GM13976 (cell line): Measurements from ENCODE around the gene TMEM244.

Experiments used
- DNase-seq: peaks from one replicate; pipeline ENCODE4 v3.0.0; 2012; ENCODE audit warnings: low spot score
- in situ Hi-C: fragments of 300-500 bp; cut with MboI; formaldehyde crosslinking; loops from one replicate; pipeline ENCODE4 v1.12.0; 2022; ENCODE audit warnings: low sequenced_read_pairs, mixed read lengths, inconsistent platforms; ENCODE audit not compliant: unreplicated experiment
- TF ChIP-seq, protein P1 (sequence below): IDR thresholded peaks from 2 replicates; pipeline ENCODE4 v1.5.1; 2012; ENCODE audit warnings: borderline replicate concordance, mild to moderate bottlenecking; ENCODE audit not compliant: insufficient read depth; ENCODE audit errors: extremely low read depth, missing control alignments, control extremely low read depth

Gene TMEM244

GRCh38 chr6:129801909-129802308, 59.2 kb downstream of the TMEM244 start:
- in situ Hi-C loops, result no loop called here
- no peak for DNase-seq
- TF ChIP-seq, protein P1, sequence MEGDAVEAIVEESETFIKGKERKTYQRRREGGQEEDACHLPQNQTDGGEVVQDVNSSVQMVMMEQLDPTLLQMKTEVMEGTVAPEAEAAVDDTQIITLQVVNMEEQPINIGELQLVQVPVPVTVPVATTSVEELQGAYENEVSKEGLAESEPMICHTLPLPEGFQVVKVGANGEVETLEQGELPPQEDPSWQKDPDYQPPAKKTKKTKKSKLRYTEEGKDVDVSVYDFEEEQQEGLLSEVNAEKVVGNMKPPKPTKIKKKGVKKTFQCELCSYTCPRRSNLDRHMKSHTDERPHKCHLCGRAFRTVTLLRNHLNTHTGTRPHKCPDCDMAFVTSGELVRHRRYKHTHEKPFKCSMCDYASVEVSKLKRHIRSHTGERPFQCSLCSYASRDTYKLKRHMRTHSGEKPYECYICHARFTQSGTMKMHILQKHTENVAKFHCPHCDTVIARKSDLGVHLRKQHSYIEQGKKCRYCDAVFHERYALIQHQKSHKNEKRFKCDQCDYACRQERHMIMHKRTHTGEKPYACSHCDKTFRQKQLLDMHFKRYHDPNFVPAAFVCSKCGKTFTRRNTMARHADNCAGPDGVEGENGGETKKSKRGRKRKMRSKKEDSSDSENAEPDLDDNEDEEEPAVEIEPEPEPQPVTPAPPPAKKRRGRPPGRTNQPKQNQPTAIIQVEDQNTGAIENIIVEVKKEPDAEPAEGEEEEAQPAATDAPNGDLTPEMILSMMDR, result no peak

- TF ChIP-seq, protein P1, result no peak
- in situ Hi-C loops, result no loop called here
- no peak for DNase-seq
These were observed 65.9 kb downstream of the TMEM244 start for GRCh38 chr6:129795261-129795660.

- TF ChIP-seq, protein P1, result no peak
- no peak for DNase-seq
- in situ Hi-C loops, result no loop called here
These were observed 67.7 kb downstream of the TMEM244 start for GRCh38 chr6:129793447-129793846.

DNA sequence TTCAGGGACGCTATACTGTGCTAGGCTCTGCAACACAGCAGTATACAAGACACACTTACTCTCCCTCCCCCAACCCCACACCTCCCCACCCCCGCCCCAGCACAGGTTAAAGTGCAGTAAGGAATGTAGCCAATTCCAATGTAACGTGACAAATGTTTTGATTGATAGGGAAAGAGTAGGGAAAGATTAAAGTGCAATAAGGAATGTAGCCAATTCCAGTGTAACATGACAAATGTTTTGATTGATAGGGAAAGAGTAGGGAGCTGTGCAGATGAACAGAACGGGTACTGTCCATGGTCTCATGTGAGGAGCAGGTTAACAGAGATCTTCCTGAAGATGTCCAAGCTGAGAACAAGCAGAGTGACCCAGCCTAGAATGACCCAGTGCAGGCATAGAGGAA, 69.1 kb downstream of the TMEM244 start:
- DNase-seq, result no peak
- in situ Hi-C loops, result no loop called here
- TF ChIP-seq, protein P1, result no peak

GRCh38 chr6:129790785-129791184, 70.3 kb downstream of the TMEM244 start:
- in situ Hi-C loops, result no loop called here
- DNase-seq, result no peak
- TF ChIP-seq, protein P1, result no peak

DNA sequence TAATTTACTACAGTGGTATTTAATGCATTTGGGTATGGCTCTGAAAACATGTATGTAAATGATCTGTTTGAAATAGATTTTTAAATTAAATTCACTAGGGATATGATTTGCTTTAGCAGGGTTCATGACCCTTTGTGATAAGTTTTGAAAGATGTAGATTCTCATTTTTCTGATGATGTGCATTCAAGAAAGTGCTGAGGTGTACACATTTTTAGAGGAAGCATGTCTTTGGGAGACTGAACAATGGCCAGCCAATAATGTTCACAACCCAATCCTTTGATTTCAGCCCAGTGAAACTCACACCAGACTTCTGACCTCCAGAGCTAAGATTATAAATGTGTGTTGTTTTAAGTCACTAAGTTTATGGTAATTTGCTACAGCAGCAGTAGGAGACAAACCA, 71.1 kb downstream of the TMEM244 start:
- in situ Hi-C loops, result no loop called here
- TF ChIP-seq, protein P1, result no peak
- no peak for DNase-seq

DNA sequence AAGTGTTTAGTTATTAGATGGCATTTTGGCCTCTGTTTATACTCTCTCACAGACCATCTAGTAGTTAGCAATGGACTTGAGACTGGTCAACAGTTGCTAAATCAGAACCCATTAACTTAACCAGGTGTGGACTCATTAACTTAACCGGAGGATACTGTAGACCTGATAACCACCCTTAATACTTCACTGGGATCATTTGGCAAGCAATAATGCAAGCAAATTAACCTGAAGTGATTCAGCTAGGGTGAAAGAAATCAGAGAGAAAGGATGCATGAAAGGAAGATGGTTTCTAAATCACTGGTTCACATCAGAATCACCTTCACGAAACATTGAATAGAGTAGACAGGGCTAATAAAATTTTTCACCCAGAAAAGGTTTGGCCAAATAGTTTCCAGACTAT, 73.3 kb downstream of the TMEM244 start:
- DNase-seq, result no peak
- TF ChIP-seq, protein P1, result no peak
- in situ Hi-C loops, result no loop called here
